ENCODE results near the gene SLC16A13. TPM values are rescaled to one million over a fixed set of nuclear protein-coding genes. Genes with fewer than 3 reads are reported as not detected.

SLC16A13 gene
- total RNA-seq, 1 donor from 2014 or later, result 7.9 TPM

DNA sequence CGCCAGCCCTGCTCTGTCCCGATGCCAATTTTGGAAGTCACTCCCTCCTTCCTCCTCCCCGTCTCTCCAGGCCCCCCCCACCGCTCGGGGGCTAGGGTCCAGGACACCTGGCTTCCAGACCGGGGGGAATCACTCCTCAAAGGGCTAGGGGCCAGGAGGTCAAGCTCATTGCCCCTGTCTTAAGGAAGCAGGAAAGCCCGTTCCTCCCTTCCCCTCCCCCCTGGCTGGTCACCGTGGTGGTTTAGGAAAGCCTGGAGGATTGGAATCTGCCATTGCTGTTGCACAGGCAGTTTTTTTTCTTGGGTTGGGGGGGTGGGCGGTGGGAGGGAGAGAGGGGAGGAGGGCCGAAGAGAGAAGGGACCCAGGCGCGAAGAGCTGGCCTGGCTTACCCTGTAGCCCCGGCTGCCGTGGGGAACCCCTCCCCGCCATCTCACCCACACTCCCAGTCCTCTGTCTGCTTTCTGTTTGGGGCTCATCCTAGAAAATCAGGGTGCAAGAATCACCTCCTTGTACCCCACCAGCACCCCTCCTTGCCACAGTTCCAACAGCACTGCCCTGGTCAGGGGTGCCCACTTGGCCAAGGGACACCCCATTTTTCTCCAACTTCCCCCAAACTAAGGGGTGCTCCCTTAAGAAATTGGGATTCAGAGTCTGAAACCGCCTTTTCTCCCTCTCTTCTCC lies 15.8 kb upstream of the SLC16A13 start:
- peak overlapping the region; percentile 79 for H3K27ac Mint-ChIP-seq (ENCODE audit: unreplicated experiment)
- DNase-seq (ENCODE audit: extremely low spot score, unreplicated experiment), result no peak
- TF ChIP-seq, protein P1, sequence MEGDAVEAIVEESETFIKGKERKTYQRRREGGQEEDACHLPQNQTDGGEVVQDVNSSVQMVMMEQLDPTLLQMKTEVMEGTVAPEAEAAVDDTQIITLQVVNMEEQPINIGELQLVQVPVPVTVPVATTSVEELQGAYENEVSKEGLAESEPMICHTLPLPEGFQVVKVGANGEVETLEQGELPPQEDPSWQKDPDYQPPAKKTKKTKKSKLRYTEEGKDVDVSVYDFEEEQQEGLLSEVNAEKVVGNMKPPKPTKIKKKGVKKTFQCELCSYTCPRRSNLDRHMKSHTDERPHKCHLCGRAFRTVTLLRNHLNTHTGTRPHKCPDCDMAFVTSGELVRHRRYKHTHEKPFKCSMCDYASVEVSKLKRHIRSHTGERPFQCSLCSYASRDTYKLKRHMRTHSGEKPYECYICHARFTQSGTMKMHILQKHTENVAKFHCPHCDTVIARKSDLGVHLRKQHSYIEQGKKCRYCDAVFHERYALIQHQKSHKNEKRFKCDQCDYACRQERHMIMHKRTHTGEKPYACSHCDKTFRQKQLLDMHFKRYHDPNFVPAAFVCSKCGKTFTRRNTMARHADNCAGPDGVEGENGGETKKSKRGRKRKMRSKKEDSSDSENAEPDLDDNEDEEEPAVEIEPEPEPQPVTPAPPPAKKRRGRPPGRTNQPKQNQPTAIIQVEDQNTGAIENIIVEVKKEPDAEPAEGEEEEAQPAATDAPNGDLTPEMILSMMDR (IDR thresholded peaks at IDR 0.05), result no peak
- peaks cover 34% of the 10 kb centered on the region for H3K4me1 Mint-ChIP-seq (ENCODE audit: unreplicated experiment)
- peaks cover 4% of the 10 kb centered on the region for H3K36me3 Mint-ChIP-seq (ENCODE audit: unreplicated experiment)
- no peaks in the 10 kb centered on the region for H3K9me3 Mint-ChIP-seq (ENCODE audit: unreplicated experiment)
- H3K4me3 Mint-ChIP-seq (ENCODE audit: unreplicated experiment), result peak overlapping the region; percentile 61
- peaks cover 15% of the 10 kb centered on the region for H3K27me3 Mint-ChIP-seq (ENCODE audit: unreplicated experiment)

DNA sequence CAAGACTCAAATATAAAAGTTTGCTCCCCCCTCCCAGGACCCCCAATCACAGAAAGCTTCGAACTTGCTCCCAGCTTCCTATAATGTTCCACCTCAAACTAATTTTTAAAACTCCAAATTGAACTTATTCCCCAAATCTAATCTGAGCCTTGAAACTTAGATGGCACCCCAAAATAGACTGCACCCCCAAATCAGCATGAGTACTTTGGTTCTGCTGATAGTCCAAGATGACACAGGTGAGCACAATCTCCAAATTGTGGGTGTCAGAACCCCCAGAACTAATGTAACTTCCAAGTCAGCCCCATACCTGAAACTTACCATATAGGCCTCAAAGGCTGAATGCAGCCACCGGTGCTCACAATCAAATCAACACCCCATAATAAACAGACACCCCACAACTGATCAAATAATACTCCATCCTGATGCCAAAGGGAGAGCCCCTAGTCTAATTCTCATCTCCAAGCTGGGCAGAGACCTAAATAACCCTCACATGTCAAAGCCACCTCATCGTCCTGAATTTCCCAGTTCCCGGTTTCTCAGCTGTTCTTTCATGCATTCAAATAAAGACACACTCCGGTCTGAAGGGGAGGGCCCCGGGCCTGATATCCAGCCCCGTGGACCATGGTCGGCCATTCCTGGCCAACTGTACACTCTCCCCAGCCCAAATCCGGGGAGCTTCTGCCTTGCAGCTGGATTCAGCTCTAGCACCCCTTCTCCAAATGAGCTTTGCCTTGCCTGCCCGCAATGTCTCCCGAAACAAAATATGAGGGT lies 14.7 kb upstream of the SLC16A13 start:
- peaks cover 15% of the 10 kb centered on the region for H3K27me3 Mint-ChIP-seq (ENCODE audit: unreplicated experiment)
- H3K9me3 Mint-ChIP-seq (ENCODE audit: unreplicated experiment), result no peaks in the 10 kb centered on the region
- H3K36me3 Mint-ChIP-seq (ENCODE audit: unreplicated experiment), result peaks cover 4% of the 10 kb centered on the region
- TF ChIP-seq, protein P1 (IDR thresholded peaks at IDR 0.05), result no peak
- no peak for DNase-seq (ENCODE audit: extremely low spot score, unreplicated experiment)
- H3K4me3 Mint-ChIP-seq (ENCODE audit: unreplicated experiment), result peak overlapping the region; percentile 58
- peaks cover 24% of the 10 kb centered on the region for H3K4me1 Mint-ChIP-seq (ENCODE audit: unreplicated experiment)
- peak overlapping the region; percentile 33 for H3K27ac Mint-ChIP-seq (ENCODE audit: unreplicated experiment)

DNA sequence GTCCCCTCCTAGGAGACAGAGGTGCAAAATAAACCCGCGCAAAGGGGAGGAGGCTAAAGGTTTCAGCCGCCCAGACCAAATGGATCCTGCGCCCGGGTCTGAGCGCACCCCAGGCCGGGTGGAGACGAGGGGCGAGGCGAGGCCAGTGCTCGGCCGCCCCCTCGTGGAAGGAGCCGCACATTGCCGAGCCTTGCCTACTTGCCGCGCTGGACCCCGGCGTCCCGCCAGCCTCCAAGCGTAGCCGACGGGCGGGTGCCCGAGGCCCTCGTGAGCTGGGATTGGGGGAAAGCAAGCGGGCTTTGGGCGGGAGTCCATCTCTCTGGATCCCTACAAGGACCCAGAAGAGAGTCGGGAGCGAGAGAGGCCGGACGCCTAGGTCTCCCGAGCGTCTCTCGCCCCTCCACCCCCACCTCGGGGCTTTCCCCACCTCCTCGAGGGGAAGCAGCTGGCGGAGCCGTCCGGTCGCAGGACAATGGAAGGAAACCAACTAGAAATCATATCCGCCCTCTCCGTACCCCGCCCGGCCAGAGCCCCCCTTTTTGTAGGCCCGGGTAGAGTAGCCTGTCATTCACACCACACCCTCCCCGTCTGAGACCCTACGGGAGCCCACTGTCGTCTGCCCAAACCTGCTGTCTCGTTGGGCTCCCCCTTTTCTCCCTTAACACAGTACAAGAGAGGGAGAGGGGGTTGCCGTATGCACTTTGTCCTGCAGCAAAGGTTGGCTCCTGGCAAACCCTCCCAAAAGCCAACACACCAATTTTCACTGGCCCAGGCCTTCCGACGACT lies 13.6 kb upstream of the SLC16A13 start:
- H3K27ac Mint-ChIP-seq (ENCODE audit: unreplicated experiment), result no peak overlapping the region
- TF ChIP-seq, protein P1 (IDR thresholded peaks at IDR 0.05), result peak; percentile 95

DNA sequence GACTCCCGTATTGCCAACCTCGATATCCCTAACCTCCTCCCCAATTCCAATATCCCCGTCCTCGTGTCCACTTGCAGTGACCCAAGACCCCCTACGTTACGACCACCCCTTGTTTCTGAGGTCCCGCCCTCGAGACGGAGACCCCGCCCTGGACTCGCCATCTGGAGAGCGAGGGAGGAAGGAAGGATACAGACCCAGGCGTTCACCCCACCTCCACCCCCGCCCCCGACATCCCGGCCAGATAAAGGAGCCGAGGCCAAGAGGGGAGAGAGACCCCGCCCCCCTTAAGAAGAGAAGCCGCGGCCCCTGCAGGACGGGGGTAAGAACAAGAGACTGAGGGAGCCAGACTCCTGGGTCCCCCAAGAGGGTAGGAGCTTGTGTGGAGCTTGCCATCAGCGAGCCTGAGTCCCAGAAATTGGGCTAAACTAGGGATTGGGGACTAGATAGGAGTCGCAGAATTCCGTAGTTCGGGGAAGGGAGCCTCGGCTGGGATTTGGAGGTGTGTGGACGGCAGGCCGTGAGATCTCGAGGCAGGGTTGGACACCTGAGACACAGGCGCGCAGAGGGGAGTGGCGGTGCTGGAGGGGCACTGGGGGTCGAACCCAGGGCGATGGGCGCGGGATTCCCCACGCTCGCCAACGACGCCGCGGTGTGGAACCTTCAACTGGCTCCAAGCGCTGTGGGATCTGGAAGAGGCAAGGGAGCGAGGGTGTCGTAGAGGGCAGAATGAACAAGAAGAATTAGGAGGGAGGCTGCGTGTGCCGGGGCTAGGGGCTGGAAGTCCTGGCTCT lies 12.8 kb upstream of the SLC16A13 start, which contains the start of gene BCL6B:
Gene BCL6B (plus strand): TSS at position 270 of the 791 bp plus-strand sequence. CDS start 622 bp downstream, outside the sequence.
- TF ChIP-seq, protein P1 (IDR thresholded peaks at IDR 0.05), result no peak
- Mint-ChIP-seq H3K27ac (ENCODE audit: unreplicated experiment) (no peak within 1 kb of the TSS), H3K36me3 (ENCODE audit: unreplicated experiment) (no peaks in the 10 kb centered on the region), H3K27me3 (ENCODE audit: unreplicated experiment) (peaks cover 15% of the 10 kb centered on the region), H3K4me1 (ENCODE audit: unreplicated experiment) (peaks cover 24% of the 10 kb centered on the region), H3K9me3 (ENCODE audit: unreplicated experiment) (no peaks in the 10 kb centered on the region), H3K4me3 (ENCODE audit: unreplicated experiment) (peak within 1 kb of the TSS; percentile 47)
- no peak for DNase-seq (ENCODE audit: extremely low spot score, unreplicated experiment)

More for the DNA sequence above, 13.6 kb upstream of the SLC16A13 start:
- peaks cover 15% of the 10 kb centered on the region for H3K27me3 Mint-ChIP-seq (ENCODE audit: unreplicated experiment)
- peak overlapping the region; percentile 47 for H3K4me3 Mint-ChIP-seq (ENCODE audit: unreplicated experiment)
- peaks cover 4% of the 10 kb centered on the region for H3K36me3 Mint-ChIP-seq (ENCODE audit: unreplicated experiment)
- no peaks in the 10 kb centered on the region for H3K9me3 Mint-ChIP-seq (ENCODE audit: unreplicated experiment)
- peaks cover 24% of the 10 kb centered on the region for H3K4me1 Mint-ChIP-seq (ENCODE audit: unreplicated experiment)
- DNase-seq (ENCODE audit: extremely low spot score, unreplicated experiment), result peak; percentile 93
